GM23338 (cell line): ENCODE results near the gene MED9.

Experiments used
- CTCF ChIP-seq, 2 experiments: fragments of 200-600 bp in 1 of 2; sonication (generic) in 1 of 2; conservative IDR thresholded peaks; 2 replicates each; pipeline versions ENCODE4 v1.5.1 to v1.6.1; 2016 to 2017; ENCODE audit warnings: antibody characterized with exemption in 2 of 2, low read depth in 2 of 2, mild to moderate bottlenecking in 2 of 2, moderate library complexity in 1 of 2
- EZH2 ChIP-seq: fragments of 200-600 bp; sonication (generic); IDR thresholded peaks from one replicate; pipeline ENCODE4 v1.8.0; 2017; ENCODE audit warnings: antibody characterized with exemption, mild to moderate bottlenecking, low read depth; ENCODE audit not compliant: unreplicated experiment
- EZH2phosphoT487 ChIP-seq: fragments of 200-600 bp; sonication (generic); IDR thresholded peaks from one replicate; pipeline ENCODE4 v1.8.1; 2018; ENCODE audit warnings: antibody characterized with exemption; ENCODE audit not compliant: unreplicated experiment
- JUNB ChIP-seq: IDR thresholded peaks from one replicate; pipeline ENCODE4 v1.6.1; 2016; ENCODE audit warnings: antibody characterized with exemption; ENCODE audit not compliant: unreplicated experiment
- POLR2AphosphoS5 ChIP-seq: IDR thresholded peaks from 2 replicates; pipeline ENCODE4 v1.6.1; 2016; ENCODE audit warnings: antibody characterized with exemption, low read depth
- REST ChIP-seq: IDR thresholded peaks from one replicate; pipeline ENCODE4 v1.6.1; 2018; ENCODE audit warnings: antibody characterized with exemption; ENCODE audit not compliant: unreplicated experiment

GRCh38 chr17:17523001-17523730 lies 46.4 kb downstream of the MED9 start:
- TF ChIP-seq EZH2phosphoT487 (no peak), CTCF (conservative IDR thresholded peaks at IDR 0.05; ENCODE audit: low read depth in 2 of 2) (peak in 1 of 2 experiments; percentile 30; a peak in 1 of 4 replicates), EZH2 (no peak), REST (no peak), POLR2AphosphoS5 (no peak), JUNB (no peak)
